Mucosa of rectum (tissue), 2 donors: Measurements from ENCODE around the gene STK11IP.

Source experiments
- H3K27ac ChIP-seq, 2 donors: one replicate each; pipeline ENCODE4 v1.7.0; 2013; ENCODE audit warnings: inconsistent platforms in 2 of 2, low read depth in 2 of 2, low read length in 2 of 2
- H3K27me3 ChIP-seq, 2 donors: one replicate each; pipeline ENCODE4 v1.7.0; 2013; ENCODE audit warnings: low read length in 2 of 2; ENCODE audit not compliant: control insufficient read depth in 2 of 2, insufficient read depth in 2 of 2
- H3K36me3 ChIP-seq, 2 donors: one replicate each; pipeline ENCODE4 v1.7.0; 2013; ENCODE audit warnings: low read length in 2 of 2; ENCODE audit not compliant: control insufficient read depth in 2 of 2, insufficient read depth in 2 of 2
- H3K4me1 ChIP-seq, 2 donors: one replicate each; pipeline ENCODE4 v1.7.0; 2013; ENCODE audit warnings: low read length in 2 of 2, mild to moderate bottlenecking in 1 of 2; ENCODE audit not compliant: control insufficient read depth in 2 of 2, insufficient read depth in 2 of 2
- H3K4me3 ChIP-seq, 2 donors: one replicate each; pipeline ENCODE4 v1.7.0; 2013; ENCODE audit warnings: low read length in 2 of 2
- H3K9ac ChIP-seq, 2 donors: one replicate each; pipeline ENCODE4 v1.7.0; 2013; ENCODE audit warnings: low read length in 2 of 2, low read depth in 1 of 2, mild to moderate bottlenecking in 1 of 2
- H3K9me3 ChIP-seq, 2 donors: one replicate each; pipeline ENCODE4 v1.7.0; 2013; ENCODE audit warnings: low read length in 2 of 2; ENCODE audit not compliant: control insufficient read depth in 2 of 2
- donor health status: healthy.
- donor health status: Normal muscosa, but diverticular disease.

STK11IP gene

GRCh38 chr2:219555956-219556355 lies 41.7 kb upstream of the STK11IP start:
- Histone ChIP-seq H3K27me3 (peaks cover 17 to 19% of the 10 kb centered on the region in 2 donors), H3K4me3 (no peak overlapping the region), H3K9ac (no peak overlapping the region), H3K36me3 (no peaks in the 10 kb centered on the region), H3K4me1 (peaks cover 8 to 9% of the 10 kb centered on the region in 2 donors), H3K27ac (no peak overlapping the region), H3K9me3 (no peaks in the 10 kb centered on the region)

GRCh38 chr2:219556413-219556812 lies 41.2 kb upstream of the STK11IP start:
- Histone ChIP-seq H3K4me1 (peaks cover 8 to 9% of the 10 kb centered on the region in 2 donors), H3K9ac (no peak overlapping the region), H3K27me3 (peaks cover 16 to 17% of the 10 kb centered on the region in 2 donors), H3K4me3 (no peak overlapping the region), H3K27ac (no peak overlapping the region), H3K9me3 (no peaks in the 10 kb centered on the region), H3K36me3 (no peaks in the 10 kb centered on the region)

- H3K36me3 ChIP-seq: no peaks in the 10 kb centered on the region
- no peak overlapping the region for H3K9ac ChIP-seq
- no peak overlapping the region for H3K4me3 ChIP-seq
Measured at GRCh38 chr2:219557320-219557719, 40.3 kb upstream of the STK11IP start.

GRCh38 chr2:219557791-219558785 lies 39.6 kb upstream of the STK11IP start:
- no peak overlapping the region for H3K4me3 ChIP-seq
- H3K27me3 ChIP-seq: peaks cover 10 to 13% of the 10 kb centered on the region in 2 donors
- no peak overlapping the region for H3K27ac ChIP-seq
- H3K9ac ChIP-seq: no peak overlapping the region
- peaks cover under 1 to 3% of the 10 kb centered on the region in 2 donors for H3K4me1 ChIP-seq
- H3K36me3 ChIP-seq: no peaks in the 10 kb centered on the region
- no peaks in the 10 kb centered on the region for H3K9me3 ChIP-seq

More at GRCh38 chr2:219557320-219557719, 40.3 kb upstream of the STK11IP start:
- H3K27ac ChIP-seq: no peak overlapping the region
- H3K27me3 ChIP-seq: peaks cover 13 to 17% of the 10 kb centered on the region in 2 donors
- peaks cover 5 to 8% of the 10 kb centered on the region in 2 donors for H3K4me1 ChIP-seq
- no peaks in the 10 kb centered on the region for H3K9me3 ChIP-seq

GRCh38 chr2:219559156-219559915 lies 38.3 kb upstream of the STK11IP start:
- H3K36me3 ChIP-seq: no peaks in the 10 kb centered on the region
- H3K4me3 ChIP-seq: no peak overlapping the region
- H3K9me3 ChIP-seq: peaks cover 0 to 1% of the 10 kb centered on the region in 2 donors
- H3K9ac ChIP-seq: no peak overlapping the region
- H3K4me1 ChIP-seq: no peaks in the 10 kb centered on the region
- H3K27me3 ChIP-seq: peaks cover 0 to 4% of the 10 kb centered on the region in 2 donors
- no peak overlapping the region for H3K27ac ChIP-seq

- H3K27ac ChIP-seq: no peak overlapping the region
- no peaks in the 10 kb centered on the region for H3K27me3 ChIP-seq
- no peak overlapping the region for H3K4me3 ChIP-seq
- no peaks in the 10 kb centered on the region for H3K36me3 ChIP-seq
- H3K4me1 ChIP-seq: no peaks in the 10 kb centered on the region
- H3K9me3 ChIP-seq: peaks cover 0 to 1% of the 10 kb centered on the region in 2 donors
- no peak overlapping the region for H3K9ac ChIP-seq
Measured at GRCh38 chr2:219560037-219560892, 37.4 kb upstream of the STK11IP start.

- Histone ChIP-seq H3K36me3 (no peaks in the 10 kb centered on the region), H3K9ac (no peak overlapping the region), H3K4me1 (no peaks in the 10 kb centered on the region), H3K27me3 (no peaks in the 10 kb centered on the region), H3K27ac (no peak overlapping the region), H3K9me3 (peaks cover 0 to 1% of the 10 kb centered on the region in 2 donors), H3K4me3 (no peak overlapping the region)
Measured at GRCh38 chr2:219560893-219561178, 36.8 kb upstream of the STK11IP start.

- no peak overlapping the region for H3K4me3 ChIP-seq
- no peaks in the 10 kb centered on the region for H3K4me1 ChIP-seq
- H3K36me3 ChIP-seq: no peaks in the 10 kb centered on the region
- H3K9me3 ChIP-seq: peaks cover 0 to 1% of the 10 kb centered on the region in 2 donors
- no peak overlapping the region for H3K27ac ChIP-seq
- H3K9ac ChIP-seq: no peak overlapping the region
- no peaks in the 10 kb centered on the region for H3K27me3 ChIP-seq
Measured at GRCh38 chr2:219561179-219562048, 36.2 kb upstream of the STK11IP start.
